Measurements from ENCODE around the gene MYH4. TPM values are rescaled to one million over a fixed set of nuclear protein-coding genes. Genes with fewer than 3 reads are reported as not detected.

MYH4 gene
- polyA plus RNA-seq, 1 donor from 2014 or later = not detected

DNA sequence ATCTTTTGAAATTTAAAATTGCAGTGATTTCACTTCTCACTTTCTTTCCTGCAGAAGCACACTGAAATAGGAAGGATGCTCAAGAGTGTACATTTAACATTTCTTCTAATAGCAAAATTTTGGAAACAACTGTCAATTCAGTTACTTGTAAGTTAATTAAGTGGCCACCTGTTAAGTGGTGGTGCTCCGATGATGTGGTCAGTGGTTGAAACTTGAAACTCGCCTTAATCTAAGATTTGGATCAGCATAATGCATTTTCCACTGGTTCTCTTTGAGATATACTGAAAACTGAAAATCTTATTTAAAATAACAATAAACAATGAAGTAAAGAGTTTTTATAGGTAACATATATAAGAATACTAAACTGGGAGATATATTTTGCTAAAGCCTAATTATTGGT lies 40.6 kb downstream of the MYH4 start:
- H3K9ac ChIP-seq (ENCODE audit: low read length) = no peak overlapping the region
- TF ChIP-seq EZH2 (IDR thresholded peaks at IDR 0.05; ENCODE audit: borderline replicate concordance, insufficient read depth, low read length, poor library complexity, severe bottlenecking) (no peak), EP300 (conservative IDR thresholded peaks at IDR 0.05; ENCODE audit: poor library complexity, severe bottlenecking) (no peak), CTCF (IDR thresholded peaks at IDR 0.05; ENCODE audit: poor library complexity, severe bottlenecking) (no peak), POLR2AphosphoS5 (IDR thresholded peaks at IDR 0.05) (no peak), TAF1 (IDR thresholded peaks at IDR 0.05; ENCODE audit: low read depth) (no peak), SMC3 (conservative IDR thresholded peaks at IDR 0.05; ENCODE audit: poor library complexity) (no peak), MXI1 (conservative IDR thresholded peaks at IDR 0.05; ENCODE audit: poor library complexity, severe bottlenecking) (no peak), RAD21 (conservative IDR thresholded peaks at IDR 0.05) (no peak)
- TF ChIP-seq, protein P1, sequence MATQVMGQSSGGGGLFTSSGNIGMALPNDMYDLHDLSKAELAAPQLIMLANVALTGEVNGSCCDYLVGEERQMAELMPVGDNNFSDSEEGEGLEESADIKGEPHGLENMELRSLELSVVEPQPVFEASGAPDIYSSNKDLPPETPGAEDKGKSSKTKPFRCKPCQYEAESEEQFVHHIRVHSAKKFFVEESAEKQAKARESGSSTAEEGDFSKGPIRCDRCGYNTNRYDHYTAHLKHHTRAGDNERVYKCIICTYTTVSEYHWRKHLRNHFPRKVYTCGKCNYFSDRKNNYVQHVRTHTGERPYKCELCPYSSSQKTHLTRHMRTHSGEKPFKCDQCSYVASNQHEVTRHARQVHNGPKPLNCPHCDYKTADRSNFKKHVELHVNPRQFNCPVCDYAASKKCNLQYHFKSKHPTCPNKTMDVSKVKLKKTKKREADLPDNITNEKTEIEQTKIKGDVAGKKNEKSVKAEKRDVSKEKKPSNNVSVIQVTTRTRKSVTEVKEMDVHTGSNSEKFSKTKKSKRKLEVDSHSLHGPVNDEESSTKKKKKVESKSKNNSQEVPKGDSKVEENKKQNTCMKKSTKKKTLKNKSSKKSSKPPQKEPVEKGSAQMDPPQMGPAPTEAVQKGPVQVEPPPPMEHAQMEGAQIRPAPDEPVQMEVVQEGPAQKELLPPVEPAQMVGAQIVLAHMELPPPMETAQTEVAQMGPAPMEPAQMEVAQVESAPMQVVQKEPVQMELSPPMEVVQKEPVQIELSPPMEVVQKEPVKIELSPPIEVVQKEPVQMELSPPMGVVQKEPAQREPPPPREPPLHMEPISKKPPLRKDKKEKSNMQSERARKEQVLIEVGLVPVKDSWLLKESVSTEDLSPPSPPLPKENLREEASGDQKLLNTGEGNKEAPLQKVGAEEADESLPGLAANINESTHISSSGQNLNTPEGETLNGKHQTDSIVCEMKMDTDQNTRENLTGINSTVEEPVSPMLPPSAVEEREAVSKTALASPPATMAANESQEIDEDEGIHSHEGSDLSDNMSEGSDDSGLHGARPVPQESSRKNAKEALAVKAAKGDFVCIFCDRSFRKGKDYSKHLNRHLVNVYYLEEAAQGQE (IDR thresholded peaks at IDR 0.05; ENCODE audit: borderline replicate concordance) = no peak
- no peaks in the 10 kb centered on the region for H3F3A ChIP-seq (ENCODE audit: insufficient read depth, low read length, poor library complexity, severe bottlenecking)
- no peak overlapping the region for H3K4me2 ChIP-seq (ENCODE audit: low read length)
- no peak overlapping the region for H2AFZ ChIP-seq (ENCODE audit: low read depth, low read length)
- no peak overlapping the region for H3K27ac ChIP-seq (ENCODE audit: low read length)
- no peaks in the 10 kb centered on the region for H3K79me2 ChIP-seq (replicated peaks; ENCODE audit: insufficient read depth, low read length)
- H3K27me3 ChIP-seq (ENCODE audit: insufficient read depth, low read depth, low read length) = no peaks in the 10 kb centered on the region
- no peaks in the 10 kb centered on the region for H3K9me2 ChIP-seq (ENCODE audit: insufficient read depth, low read length)
- no peaks in the 10 kb centered on the region for H3K36me3 ChIP-seq (ENCODE audit: insufficient read depth, low read length)
- no peak overlapping the region for H3K4me3 ChIP-seq (ENCODE audit: low read length)
- H4K20me1 ChIP-seq (ENCODE audit: insufficient read depth) = no peaks in the 10 kb centered on the region
- H3K9me3 ChIP-seq (ENCODE audit: low read length) = no peaks in the 10 kb centered on the region

GRCh38 chr17:10421900-10422542 lies 47.3 kb downstream of the MYH4 start, which contains the start of gene MYH8:
MYH8 (minus strand) TSS chr17:10421950; CDS start chr17:10420227, 1,723 bp downstream.
- H3K9ac ChIP-seq (ENCODE audit: low read length) = no peak within 1 kb of the TSS
- H3F3A ChIP-seq (ENCODE audit: insufficient read depth, low read length, poor library complexity, severe bottlenecking) = no peaks in the 10 kb centered on the region
- no peak within 1 kb of the TSS for H3K4me2 ChIP-seq (ENCODE audit: low read length)
- H3K9me2 ChIP-seq (ENCODE audit: insufficient read depth, low read length) = no peaks in the 10 kb centered on the region
- H3K27ac ChIP-seq (ENCODE audit: low read length) = no peak within 1 kb of the TSS
- H3K79me2 ChIP-seq (replicated peaks; ENCODE audit: insufficient read depth, low read length) = no peaks in the 10 kb centered on the region
- H3K4me3 ChIP-seq (ENCODE audit: low read length) = no peak within 1 kb of the TSS
- H3K27me3 ChIP-seq (ENCODE audit: insufficient read depth, low read depth, low read length) = no peaks in the 10 kb centered on the region
- no peaks in the 10 kb centered on the region for H4K20me1 ChIP-seq (ENCODE audit: insufficient read depth)
- H3K9me3 ChIP-seq (ENCODE audit: low read length) = no peaks in the 10 kb centered on the region
- TF ChIP-seq, protein P1 (IDR thresholded peaks at IDR 0.05; ENCODE audit: borderline replicate concordance) = no peak
- TF ChIP-seq CTCF (IDR thresholded peaks at IDR 0.05; ENCODE audit: poor library complexity, severe bottlenecking) (no peak), TAF1 (IDR thresholded peaks at IDR 0.05; ENCODE audit: low read depth) (no peak), EP300 (conservative IDR thresholded peaks at IDR 0.05; ENCODE audit: poor library complexity, severe bottlenecking) (no peak), POLR2AphosphoS5 (IDR thresholded peaks at IDR 0.05) (no peak), SMC3 (conservative IDR thresholded peaks at IDR 0.05; ENCODE audit: poor library complexity) (no peak), EZH2 (IDR thresholded peaks at IDR 0.05; ENCODE audit: borderline replicate concordance, insufficient read depth, low read length, poor library complexity, severe bottlenecking) (no peak), MXI1 (conservative IDR thresholded peaks at IDR 0.05; ENCODE audit: poor library complexity, severe bottlenecking) (no peak), RAD21 (conservative IDR thresholded peaks at IDR 0.05) (no peak)
- H3K36me3 ChIP-seq (ENCODE audit: insufficient read depth, low read length) = no peaks in the 10 kb centered on the region
- no peak within 1 kb of the TSS for H2AFZ ChIP-seq (ENCODE audit: low read depth, low read length)
